OCI-LY3 (cell line): ENCODE results near the gene CD2AP.

Experiments
- H2AFZ ChIP-seq: fragments of 200-600, 300-600 bp; shearing (Covaris generic); 2 replicates; pipeline ENCODE4 v1.6.0; 2014; ENCODE audit warnings: antibody characterized with exemption, low read depth, low read length
- H3K27ac ChIP-seq: fragments of 200-600, 300-600 bp; sonication (generic); 2 replicates; pipeline ENCODE4 v1.5.1; 2014; ENCODE audit warnings: mild to moderate bottlenecking, low read length, moderate library complexity, mixed read lengths
- H3K27me3 ChIP-seq: fragments of 200-600, 300-600 bp; sonication (generic); 2 replicates; pipeline ENCODE4 v1.6.1; 2014; ENCODE audit warnings: low read depth, low read length, mixed read lengths
- H3K36me3 ChIP-seq: fragments of 200-600, 300-600 bp; sonication (generic); replicated peaks from 2 replicates; pipeline ENCODE3; 2014; ENCODE audit warnings: low read depth, low read length, mixed read lengths
- H3K4me1 ChIP-seq: fragments of 300-600, 200-600 bp; sonication (generic); 2 replicates; pipeline ENCODE4 v1.6.1; 2014; ENCODE audit warnings: low read length, mixed read lengths
- H3K4me2 ChIP-seq: fragments of 200-600, 300-600 bp; sonication (generic); 2 replicates; pipeline ENCODE4 v1.6.1; 2014; ENCODE audit warnings: low read length, mixed read lengths
- H3K4me3 ChIP-seq: fragments of 300-600, 200-600 bp; sonication (generic); 2 replicates; pipeline ENCODE4 v1.5.1; 2014; ENCODE audit warnings: antibody characterized with exemption, mild to moderate bottlenecking, low read length, moderate library complexity
- H3K79me2 ChIP-seq: fragments of 300-600, 200-600 bp; shearing (Covaris generic); 2 replicates; pipeline ENCODE4 v1.6.1; 2014; ENCODE audit warnings: mild to moderate bottlenecking, low read length, mixed read lengths
- H3K9ac ChIP-seq: fragments of 300-600, 200-600 bp; shearing (Covaris generic); 2 replicates; pipeline ENCODE4 v1.6.0; 2014; ENCODE audit warnings: mild to moderate bottlenecking, low read length, moderate library complexity
- H3K9me3 ChIP-seq: fragments of 200-600, 300-600 bp; shearing (Covaris generic); 2 replicates; pipeline ENCODE4 v1.6.1; 2014; ENCODE audit warnings: low read length, mixed read lengths; ENCODE audit not compliant: insufficient read depth
- H4K20me1 ChIP-seq: fragments of 200-600, 300-600 bp; sonication (generic); 2 replicates; pipeline ENCODE4 v1.6.1; 2016; ENCODE audit warnings: low read length, mixed read lengths; ENCODE audit not compliant: insufficient read depth
- EZH2phosphoT487 ChIP-seq: fragments of 200-600 bp; shearing (Covaris generic); IDR thresholded peaks from 2 replicates; pipeline ENCODE4 v1.6.1; 2018; ENCODE audit warnings: antibody characterized with exemption, mixed run types, low read depth
- TF ChIP-seq, protein P1 (sequence below): fragments of 200-600, 300-600 bp; sonication (generic); IDR thresholded peaks from 2 replicates; pipeline ENCODE4 v1.5.1; 2014; ENCODE audit warnings: antibody characterized with exemption, low read length, low read depth

CD2AP gene

DNA sequence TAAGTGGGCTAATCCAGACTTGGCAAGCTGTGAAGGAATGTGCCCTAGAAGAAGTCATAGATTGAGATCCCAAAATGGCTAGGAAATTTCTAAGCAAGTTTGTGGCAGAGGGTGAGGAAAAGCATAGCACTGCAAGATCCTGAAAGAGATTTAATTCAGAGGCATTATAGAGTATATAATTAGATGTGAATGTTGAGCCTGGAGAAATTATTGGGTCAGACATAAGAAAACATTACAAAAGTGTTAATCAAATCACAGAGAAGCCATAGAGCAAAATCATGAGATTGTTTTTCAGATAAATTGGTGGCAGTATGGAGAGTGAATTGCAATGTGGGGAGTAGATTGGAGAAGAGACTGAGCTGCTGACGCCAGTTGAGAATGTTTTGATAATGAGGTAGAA is 90.0 kb downstream of the CD2AP start:
- no peak for TF ChIP-seq EZH2phosphoT487
- TF ChIP-seq, protein P1, sequence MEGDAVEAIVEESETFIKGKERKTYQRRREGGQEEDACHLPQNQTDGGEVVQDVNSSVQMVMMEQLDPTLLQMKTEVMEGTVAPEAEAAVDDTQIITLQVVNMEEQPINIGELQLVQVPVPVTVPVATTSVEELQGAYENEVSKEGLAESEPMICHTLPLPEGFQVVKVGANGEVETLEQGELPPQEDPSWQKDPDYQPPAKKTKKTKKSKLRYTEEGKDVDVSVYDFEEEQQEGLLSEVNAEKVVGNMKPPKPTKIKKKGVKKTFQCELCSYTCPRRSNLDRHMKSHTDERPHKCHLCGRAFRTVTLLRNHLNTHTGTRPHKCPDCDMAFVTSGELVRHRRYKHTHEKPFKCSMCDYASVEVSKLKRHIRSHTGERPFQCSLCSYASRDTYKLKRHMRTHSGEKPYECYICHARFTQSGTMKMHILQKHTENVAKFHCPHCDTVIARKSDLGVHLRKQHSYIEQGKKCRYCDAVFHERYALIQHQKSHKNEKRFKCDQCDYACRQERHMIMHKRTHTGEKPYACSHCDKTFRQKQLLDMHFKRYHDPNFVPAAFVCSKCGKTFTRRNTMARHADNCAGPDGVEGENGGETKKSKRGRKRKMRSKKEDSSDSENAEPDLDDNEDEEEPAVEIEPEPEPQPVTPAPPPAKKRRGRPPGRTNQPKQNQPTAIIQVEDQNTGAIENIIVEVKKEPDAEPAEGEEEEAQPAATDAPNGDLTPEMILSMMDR = no peak
- H3K27me3 ChIP-seq = no peaks in the 10 kb centered on the region
- no peak overlapping the region for H3K4me2 ChIP-seq
- peaks cover 18% of the 10 kb centered on the region for H3K36me3 ChIP-seq
- H3K9ac ChIP-seq = no peak overlapping the region
- peaks cover 56% of the 10 kb centered on the region for H3K79me2 ChIP-seq
- peaks cover 56% of the 10 kb centered on the region for H4K20me1 ChIP-seq
- no peak overlapping the region for H3K27ac ChIP-seq
- no peak overlapping the region for H3K4me3 ChIP-seq
- H2AFZ ChIP-seq = no peak overlapping the region
- no peaks in the 10 kb centered on the region for H3K9me3 ChIP-seq
- peaks cover 10% of the 10 kb centered on the region for H3K4me1 ChIP-seq

DNA sequence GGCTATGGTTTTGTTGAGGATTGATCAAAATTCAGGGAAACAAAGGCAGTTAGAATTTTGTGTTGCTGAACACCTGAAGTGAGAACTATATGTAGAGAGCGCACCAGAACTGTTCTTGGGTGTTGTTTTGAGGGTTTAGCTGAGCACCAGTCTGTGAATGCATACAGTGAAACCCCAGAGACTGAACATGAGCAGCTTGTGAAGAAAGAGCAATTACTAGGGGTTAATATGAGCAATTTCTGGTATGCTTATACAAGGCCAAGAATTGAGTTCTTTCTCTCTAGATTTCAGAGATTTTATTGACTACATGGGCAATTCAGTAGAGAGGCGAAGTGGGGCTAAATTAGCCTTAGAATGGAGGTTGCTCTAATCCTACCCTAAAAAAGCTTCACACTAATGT is 93.9 kb downstream of the CD2AP start:
- no peak overlapping the region for H3K4me2 ChIP-seq
- no peaks in the 10 kb centered on the region for H3K9me3 ChIP-seq
- H3K4me1 ChIP-seq = no peaks in the 10 kb centered on the region
- no peak overlapping the region for H3K9ac ChIP-seq
- no peak overlapping the region for H2AFZ ChIP-seq
- peaks cover 48% of the 10 kb centered on the region for H3K79me2 ChIP-seq
- no peaks in the 10 kb centered on the region for H3K27me3 ChIP-seq
- no peak overlapping the region for H3K27ac ChIP-seq
- H3K36me3 ChIP-seq = peaks cover 7% of the 10 kb centered on the region
- no peak overlapping the region for H3K4me3 ChIP-seq
- TF ChIP-seq, protein P1 = no peak
- no peak for TF ChIP-seq EZH2phosphoT487
- peaks cover 47% of the 10 kb centered on the region for H4K20me1 ChIP-seq

DNA sequence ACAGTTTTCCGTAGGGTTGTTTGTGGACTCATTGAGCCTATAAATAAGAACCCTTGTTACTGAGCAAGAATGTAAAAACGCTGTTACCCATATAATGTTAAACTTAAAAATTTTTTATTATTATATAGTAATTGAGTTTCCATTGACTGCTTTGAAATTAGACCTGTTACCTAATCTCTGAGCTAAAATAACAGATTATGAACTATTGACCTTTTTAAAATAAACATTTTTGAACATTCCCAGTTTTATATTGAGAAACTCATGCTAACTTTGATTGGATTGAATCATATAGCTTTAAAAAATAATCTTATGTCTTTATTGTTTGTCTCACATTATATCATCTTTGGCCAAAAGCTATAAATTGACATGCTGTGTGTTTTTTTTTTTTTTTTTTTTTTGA is 95.5 kb downstream of the CD2AP start:
- Histone ChIP-seq H3K9ac (no peak overlapping the region), H3K27ac (no peak overlapping the region), H3K4me1 (no peaks in the 10 kb centered on the region), H2AFZ (no peak overlapping the region), H3K9me3 (no peaks in the 10 kb centered on the region), H3K27me3 (no peaks in the 10 kb centered on the region), H4K20me1 (peaks cover 39% of the 10 kb centered on the region), H3K4me2 (no peak overlapping the region), H3K79me2 (peaks cover 32% of the 10 kb centered on the region), H3K36me3 (peaks cover 13% of the 10 kb centered on the region), H3K4me3 (no peak overlapping the region)
- TF ChIP-seq, protein P1 = no peak
- TF ChIP-seq EZH2phosphoT487 = no peak

DNA sequence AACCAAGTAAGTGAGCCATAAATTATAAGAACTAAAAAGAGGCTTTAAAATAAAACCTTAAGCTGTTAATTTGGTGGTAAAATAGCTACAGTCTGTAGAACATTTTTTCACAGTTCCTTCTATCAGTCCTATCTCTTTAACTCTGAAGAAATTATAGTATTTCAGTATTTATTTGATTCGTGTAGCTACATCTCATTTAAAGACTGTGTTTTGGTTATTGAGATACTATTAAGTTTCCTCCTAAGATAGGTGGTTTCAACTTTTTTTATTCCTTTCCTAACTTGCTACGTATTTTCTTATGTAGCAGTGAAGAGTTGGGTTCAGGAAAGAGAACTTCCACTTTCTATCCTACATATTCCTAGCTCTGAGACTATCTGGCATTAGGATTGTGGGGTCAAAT is 97.2 kb downstream of the CD2AP start:
- Histone ChIP-seq H3K27ac (no peak overlapping the region), H4K20me1 (peaks cover 27% of the 10 kb centered on the region), H3K36me3 (peaks cover 12% of the 10 kb centered on the region), H3K9ac (no peak overlapping the region), H3K4me2 (no peak overlapping the region), H3K27me3 (no peaks in the 10 kb centered on the region), H2AFZ (no peak overlapping the region), H3K79me2 (peaks cover 19% of the 10 kb centered on the region), H3K4me1 (no peaks in the 10 kb centered on the region), H3K9me3 (no peaks in the 10 kb centered on the region), H3K4me3 (no peak overlapping the region)
- TF ChIP-seq EZH2phosphoT487 = no peak

DNA sequence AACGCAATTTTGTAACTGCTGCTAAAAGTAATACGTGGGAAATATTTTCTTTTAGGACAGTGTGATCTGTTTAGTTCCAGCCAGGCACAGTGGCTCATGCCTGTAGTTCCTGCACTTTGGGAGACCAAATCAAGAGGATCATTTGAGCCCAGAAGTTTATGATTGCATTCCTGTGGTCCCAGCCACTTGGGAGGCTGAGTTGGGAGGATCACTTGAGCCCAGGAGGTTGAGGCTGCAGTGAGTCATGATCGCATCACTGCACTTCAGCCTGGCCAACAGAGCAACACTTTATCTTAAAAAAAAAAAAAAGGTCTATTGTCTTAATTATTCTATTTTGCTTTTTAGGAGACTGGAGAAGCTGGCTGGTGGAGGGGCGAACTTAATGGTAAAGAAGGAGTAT is 101.5 kb downstream of the CD2AP start:
- Histone ChIP-seq H3K4me3 (no peak overlapping the region), H3K27ac (no peak overlapping the region), H3K27me3 (no peaks in the 10 kb centered on the region), H3K4me1 (peaks cover 11% of the 10 kb centered on the region), H3K79me2 (no peaks in the 10 kb centered on the region), H3K4me2 (no peak overlapping the region), H3K9me3 (no peaks in the 10 kb centered on the region), H3K9ac (no peak overlapping the region), H2AFZ (no peak overlapping the region), H3K36me3 (peaks cover 31% of the 10 kb centered on the region), H4K20me1 (peaks cover 3% of the 10 kb centered on the region; the same call in 1 of the 2 replicates)
- TF ChIP-seq, protein P1 = no peak
- TF ChIP-seq EZH2phosphoT487 = no peak
